Left lung (tissue), 10 donors: Measurements from ENCODE around the gene IGLL1. TPM values are rescaled to one million over a fixed set of nuclear protein-coding genes. Genes with fewer than 3 reads are reported as not detected.
A peak's percentile ranks its signal among the peaks of the same experiment; 100 is the strongest.

Experiments
- ATAC-seq: fragments of 200-7000 bp; cut with Tn5 transposase; one replicate; pipeline ENCODE4 v1.9.1; 2020; ENCODE audit warnings: moderate library complexity
- DNase-seq, 4 donors: peaks; one replicate each; pipeline ENCODE4 v3.0.0-alpha.2; 2013 to 2020
- H3K27ac ChIP-seq, 2 donors: fragments of 200-600 bp; sonication (generic) in 1 of 2; one replicate each; pipeline versions ENCODE4 v1.5.0 to v1.8.0; 2020 to 2021
- H3K27me3 ChIP-seq, 2 donors: fragments of 200-600 bp; sonication (generic) in 1 of 2; one replicate each; pipeline versions ENCODE4 v1.5.0 to v1.8.0; 2020 to 2021
- H3K36me3 ChIP-seq, 2 donors: fragments of 200-600 bp; sonication (generic) in 1 of 2; one replicate each; pipeline versions ENCODE4 v1.5.0 to v1.8.0; 2020 to 2021
- H3K4me1 ChIP-seq, 2 donors: fragments of 200-600 bp; one replicate each; pipeline ENCODE4 v1.8.0; 2021
- H3K4me3 ChIP-seq, 2 donors: fragments of 200-600 bp; sonication (generic) in 1 of 2; one replicate each; pipeline versions ENCODE4 v1.5.0 to v1.8.0; 2020 to 2021; ENCODE audit warnings: mild to moderate bottlenecking in 1 of 2
- H3K9me3 ChIP-seq, 2 donors: fragments of 200-600 bp; sonication (generic) in 1 of 2; one replicate each; pipeline versions ENCODE4 v1.5.0 to v1.8.0; 2020 to 2021
- CTCF ChIP-seq, 2 donors: fragments of 200-600 bp; sonication (generic) in 1 of 2; IDR thresholded peaks; one replicate each; pipeline versions ENCODE4 v1.5.0 to v1.8.0; 2021; ENCODE audit warnings: antibody characterized with exemption in 2 of 2
- intact Hi-C, 2 donors: fragments of 100-400 bp; cut with DNase I; formaldehyde crosslinking; loops; one replicate each; pipeline versions ENCODE4 v1.11.2 to v1.14.2; 2022
- polyA plus RNA-seq, 6 donors: library from polyadenylated mRNA; unstranded; fragments of 120-200 nt; gene quantifications; one replicate each; pipeline ENCODE4 v1.2.1, GENCODE V29; 2013; ENCODE audit not compliant: insufficient read length in 6 of 6
- total RNA-seq, 2 donors: library from RNA; stranded (reverse); fragmentation: NEBNext Ultra II Directional; extraction: Animal tissue kit (Norgen Biotek cat#: 25700); gene quantifications; one replicate each; pipeline ENCODE4 v1.2.1, GENCODE V29; 2021
- donor health status: DM: no; HTN: yes; CAD: no.
- donor health status: DM: no; HTN: no; CAD: no.

Gene IGLL1
- total and polyA plus RNA-seq, 8 donors, result 0.39 to 1.6 (median 0.55) TPM; not detected in 2

GRCh38 chr22:23533328-23533762 lies 46.7 kb downstream of the IGLL1 start:
- peak in 1 of 2 donors; percentile 29 for TF ChIP-seq CTCF (IDR thresholded peaks at IDR 0.05)
- intact Hi-C loops, result no loop called here
- Histone ChIP-seq H3K27me3 (no peaks in the 10 kb centered on the region), H3K4me3 (no peak overlapping the region), H3K27ac (no peak overlapping the region), H3K36me3 (no peaks in the 10 kb centered on the region), H3K4me1 (peaks cover 0 to 5% of the 10 kb centered on the region in 2 donors), H3K9me3 (no peaks in the 10 kb centered on the region)
- DNase-seq (peak in 3 of 4 donors; percentile 29 to 78 (median 57)), ATAC-seq (no peak)

GRCh38 chr22:23532731-23533130 lies 47.4 kb downstream of the IGLL1 start:
- peak in 2 of 4 donors; percentile 6 to 48 for DNase-seq
- intact Hi-C loops, result no loop called here
- no peaks in the 10 kb centered on the region for H3K36me3 ChIP-seq
- no peak overlapping the region for H3K4me3 ChIP-seq
- H3K27me3 ChIP-seq, result no peaks in the 10 kb centered on the region
- H3K27ac ChIP-seq, result no peak overlapping the region
- no peak for ATAC-seq
- no peaks in the 10 kb centered on the region for H3K9me3 ChIP-seq
- no peak for TF ChIP-seq CTCF (IDR thresholded peaks at IDR 0.05)
- peaks cover 0 to 5% of the 10 kb centered on the region in 2 donors for H3K4me1 ChIP-seq

GRCh38 chr22:23531966-23532705 lies 48.0 kb downstream of the IGLL1 start:
- intact Hi-C loops, result no loop called here
- no peak overlapping the region for H3K4me3 ChIP-seq
- no peak overlapping the region for H3K27ac ChIP-seq
- peak in 2 of 4 donors; percentile 23 to 46 for DNase-seq
- no peaks in the 10 kb centered on the region for H3K36me3 ChIP-seq
- no peaks in the 10 kb centered on the region for H3K27me3 ChIP-seq
- no peaks in the 10 kb centered on the region for H3K9me3 ChIP-seq
- no peak for TF ChIP-seq CTCF (IDR thresholded peaks at IDR 0.05)
- peaks cover 0 to 5% of the 10 kb centered on the region in 2 donors for H3K4me1 ChIP-seq
- no peak for ATAC-seq

- TF ChIP-seq CTCF (IDR thresholded peaks at IDR 0.05), result no peak
- DNase-seq, result peak in 2 of 4 donors; percentile 21 to 63
- no peaks in the 10 kb centered on the region for H3K27me3 ChIP-seq
- H3K36me3 ChIP-seq, result no peaks in the 10 kb centered on the region
- intact Hi-C loops, result no loop called here
- ATAC-seq, result no peak
- no peaks in the 10 kb centered on the region for H3K9me3 ChIP-seq
- no peak overlapping the region for H3K27ac ChIP-seq
- H3K4me1 ChIP-seq, result peaks cover 0 to 5% of the 10 kb centered on the region in 2 donors
- no peak overlapping the region for H3K4me3 ChIP-seq
Measured at GRCh38 chr22:23531283-23531956, 48.7 kb downstream of the IGLL1 start.

GRCh38 chr22:23530766-23531282 lies 49.3 kb downstream of the IGLL1 start:
- intact Hi-C loops, result no loop called here

More at GRCh38 chr22:23530766-23531282, 49.3 kb downstream of the IGLL1 start:
- H3K27ac ChIP-seq, result no peak overlapping the region
- DNase-seq (peak in 2 of 4 donors; percentile 8 to 40), ATAC-seq (no peak)
- TF ChIP-seq CTCF (IDR thresholded peaks at IDR 0.05), result no peak
- H3K36me3 ChIP-seq, result no peaks in the 10 kb centered on the region
- no peaks in the 10 kb centered on the region for H3K27me3 ChIP-seq
- H3K9me3 ChIP-seq, result no peaks in the 10 kb centered on the region
- no peak overlapping the region for H3K4me3 ChIP-seq
- H3K4me1 ChIP-seq, result peaks cover 0 to 5% of the 10 kb centered on the region in 2 donors
